HL-60/S4 treated with retinoic acid at 250 ng/mL for 4 days and 3 days (cell line): ENCODE results near the gene MRGPRX2.

Experiments used
- in situ Hi-C: fragments of 300-500 bp; cut with MboI; formaldehyde crosslinking; loops from 2 replicates; pipeline ENCODE4 v1.7.0; 2022; ENCODE audit warnings: low sequenced_read_pairs

The MRGPRX2 gene

GRCh38 chr11:19060629-19061028 is at the start of gene MRGPRX2:
TSS of gene MRGPRX2 (minus strand) at chr11:19060717. CDS start at chr11:19056402, 4,315 bp downstream.
- in situ Hi-C loops, result loop anchor here (25.0 kb wide), 1 partner anchor 502 kb away; no protein-coding TSS in a partner anchor

- in situ Hi-C loops, result no loop called here
Observed at GRCh38 chr11:19110295-19110694, 49.8 kb upstream of the MRGPRX2 start.

- in situ Hi-C loops, result no loop called here
Observed at GRCh38 chr11:19107125-19107524, 46.6 kb upstream of the MRGPRX2 start.

GRCh38 chr11:19105011-19105410 is 44.5 kb upstream of the MRGPRX2 start:
- in situ Hi-C loops, result no loop called here

GRCh38 chr11:19102521-19102900 is 42.0 kb upstream of the MRGPRX2 start:
- in situ Hi-C loops, result no loop called here

- in situ Hi-C loops, result no loop called here
Observed at GRCh38 chr11:19101796-19102520, 41.4 kb upstream of the MRGPRX2 start.

- in situ Hi-C loops, result no loop called here
Observed at GRCh38 chr11:19100885-19101284, 40.4 kb upstream of the MRGPRX2 start.

- in situ Hi-C loops, result no loop called here
Observed at GRCh38 chr11:19099093-19099492, 38.6 kb upstream of the MRGPRX2 start.

GRCh38 chr11:19094859-19095258 is 34.3 kb upstream of the MRGPRX2 start:
- in situ Hi-C loops, result no loop called here

GRCh38 chr11:19093976-19094375 is 33.5 kb upstream of the MRGPRX2 start:
- in situ Hi-C loops, result no loop called here

GRCh38 chr11:19092850-19093249 is 32.3 kb upstream of the MRGPRX2 start:
- in situ Hi-C loops, result no loop called here

GRCh38 chr11:19092342-19092741 is 31.8 kb upstream of the MRGPRX2 start:
- in situ Hi-C loops, result no loop called here

GRCh38 chr11:19091366-19091765 is 30.8 kb upstream of the MRGPRX2 start:
- in situ Hi-C loops, result no loop called here

GRCh38 chr11:19089421-19089820 is 28.9 kb upstream of the MRGPRX2 start:
- in situ Hi-C loops, result no loop called here

- in situ Hi-C loops, result no loop called here
Observed at GRCh38 chr11:19088791-19089190, 28.3 kb upstream of the MRGPRX2 start.

GRCh38 chr11:19087658-19088057 is 27.1 kb upstream of the MRGPRX2 start:
- in situ Hi-C loops, result no loop called here

GRCh38 chr11:19084661-19085315 is 24.3 kb upstream of the MRGPRX2 start:
- in situ Hi-C loops, result no loop called here

GRCh38 chr11:19083166-19083565 is 22.6 kb upstream of the MRGPRX2 start:
- in situ Hi-C loops, result no loop called here

- in situ Hi-C loops, result no loop called here
Observed at GRCh38 chr11:19080579-19080993, 20.1 kb upstream of the MRGPRX2 start.

- in situ Hi-C loops, result no loop called here
Observed at GRCh38 chr11:19079643-19080440, 19.3 kb upstream of the MRGPRX2 start.

GRCh38 chr11:19077965-19078364 is 17.4 kb upstream of the MRGPRX2 start:
- in situ Hi-C loops, result no loop called here
